Measurements from ENCODE around the gene SRGAP3.

Gene SRGAP3

DNA sequence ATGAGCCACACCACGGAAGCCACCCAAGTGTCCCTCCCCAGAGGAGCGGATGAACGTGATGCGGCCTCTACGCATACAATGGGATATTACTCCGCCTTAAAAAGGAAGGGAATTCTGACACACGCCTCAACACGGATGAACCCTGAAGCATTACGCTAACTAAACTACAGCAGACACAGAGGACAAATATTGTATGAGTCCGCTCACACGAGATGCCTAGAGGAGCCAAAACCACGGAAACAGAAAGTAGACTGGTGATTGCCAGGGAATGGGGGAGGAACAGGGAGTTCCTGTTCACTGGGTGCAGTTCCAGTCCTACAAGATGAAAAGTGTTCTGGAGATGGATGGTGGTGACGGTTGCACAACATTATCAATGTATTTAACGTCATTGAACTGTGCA is 32.7 kb downstream of the SRGAP3 start:
- TF ChIP-seq, protein P1, sequence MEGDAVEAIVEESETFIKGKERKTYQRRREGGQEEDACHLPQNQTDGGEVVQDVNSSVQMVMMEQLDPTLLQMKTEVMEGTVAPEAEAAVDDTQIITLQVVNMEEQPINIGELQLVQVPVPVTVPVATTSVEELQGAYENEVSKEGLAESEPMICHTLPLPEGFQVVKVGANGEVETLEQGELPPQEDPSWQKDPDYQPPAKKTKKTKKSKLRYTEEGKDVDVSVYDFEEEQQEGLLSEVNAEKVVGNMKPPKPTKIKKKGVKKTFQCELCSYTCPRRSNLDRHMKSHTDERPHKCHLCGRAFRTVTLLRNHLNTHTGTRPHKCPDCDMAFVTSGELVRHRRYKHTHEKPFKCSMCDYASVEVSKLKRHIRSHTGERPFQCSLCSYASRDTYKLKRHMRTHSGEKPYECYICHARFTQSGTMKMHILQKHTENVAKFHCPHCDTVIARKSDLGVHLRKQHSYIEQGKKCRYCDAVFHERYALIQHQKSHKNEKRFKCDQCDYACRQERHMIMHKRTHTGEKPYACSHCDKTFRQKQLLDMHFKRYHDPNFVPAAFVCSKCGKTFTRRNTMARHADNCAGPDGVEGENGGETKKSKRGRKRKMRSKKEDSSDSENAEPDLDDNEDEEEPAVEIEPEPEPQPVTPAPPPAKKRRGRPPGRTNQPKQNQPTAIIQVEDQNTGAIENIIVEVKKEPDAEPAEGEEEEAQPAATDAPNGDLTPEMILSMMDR (conservative IDR thresholded peaks at IDR 0.05): no peak
- H3K27ac ChIP-seq: no peak overlapping the region

DNA sequence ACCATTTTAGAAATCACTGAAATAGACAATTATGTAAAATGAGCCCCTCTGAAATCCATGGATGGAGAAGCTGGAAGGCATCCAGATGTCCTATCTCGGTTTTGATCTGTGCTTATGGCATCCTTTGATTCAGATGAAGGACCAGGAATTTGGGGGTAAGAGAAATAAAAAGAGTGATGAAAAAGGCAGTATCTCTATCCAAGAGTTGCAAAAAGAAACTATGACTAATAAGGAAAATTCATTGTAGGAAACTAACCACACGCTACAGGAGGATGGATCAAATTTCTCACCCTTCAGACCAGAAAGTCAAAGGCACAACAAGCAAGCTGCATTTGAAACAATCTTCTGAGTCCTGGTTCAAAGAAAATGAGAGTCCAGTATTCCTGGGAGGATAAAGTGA is 34.8 kb downstream of the SRGAP3 start:
- no peak overlapping the region for H3K27ac ChIP-seq
- TF ChIP-seq, protein P1 (conservative IDR thresholded peaks at IDR 0.05): no peak

DNA sequence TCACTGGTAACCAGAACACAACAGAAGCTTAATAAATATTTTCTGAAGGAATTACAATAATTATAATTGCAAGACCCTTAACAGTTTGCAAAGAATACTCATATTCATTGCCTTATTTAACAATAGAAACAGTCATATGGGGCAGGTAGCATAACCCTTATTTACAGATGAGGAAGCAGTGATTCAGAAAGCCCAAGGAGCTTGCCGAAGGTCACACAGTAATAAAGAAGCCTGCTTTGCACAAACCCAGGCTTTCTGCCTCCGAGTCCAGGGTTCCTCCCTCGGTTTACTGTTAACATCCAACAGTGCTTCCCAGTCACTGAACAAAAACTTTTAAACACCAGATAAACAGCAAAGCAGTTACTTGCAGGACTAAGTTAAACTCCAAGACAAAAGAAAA is 35.3 kb downstream of the SRGAP3 start:
- TF ChIP-seq, protein P1 (conservative IDR thresholded peaks at IDR 0.05): no peak
- no peak overlapping the region for H3K27ac ChIP-seq

DNA sequence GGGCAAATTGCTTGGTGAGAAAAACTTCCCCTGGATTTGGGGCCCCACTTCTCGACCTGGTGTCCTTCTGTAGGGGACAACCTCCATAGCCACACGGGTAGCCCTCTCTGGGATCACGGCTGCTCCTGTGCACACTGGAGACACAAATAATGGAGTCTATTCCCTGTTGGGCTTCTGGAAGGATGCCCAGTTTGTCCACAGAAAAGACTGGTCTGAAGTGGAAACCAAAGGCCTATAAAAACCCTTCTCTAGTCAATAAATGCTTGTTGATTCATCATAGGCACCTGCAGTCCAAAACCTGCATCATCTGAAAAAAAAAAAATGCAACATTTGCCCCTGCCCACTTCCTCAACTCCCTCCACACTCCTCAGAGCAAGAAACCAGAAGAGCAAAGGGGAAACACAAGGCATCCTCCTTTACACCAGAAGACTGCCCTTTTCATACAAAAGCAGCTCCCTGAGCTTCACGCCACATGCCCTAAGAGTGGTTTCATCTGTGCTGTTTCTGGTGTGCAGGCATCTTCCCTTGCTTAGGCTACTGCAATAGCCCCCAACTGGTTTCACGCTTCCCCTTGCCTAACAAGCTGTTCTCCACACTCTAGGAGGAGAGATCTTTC is 36.3 kb downstream of the SRGAP3 start:
- TF ChIP-seq, protein P1 (conservative IDR thresholded peaks at IDR 0.05): no peak
- H3K27ac ChIP-seq: peak overlapping the region; percentile 58

DNA sequence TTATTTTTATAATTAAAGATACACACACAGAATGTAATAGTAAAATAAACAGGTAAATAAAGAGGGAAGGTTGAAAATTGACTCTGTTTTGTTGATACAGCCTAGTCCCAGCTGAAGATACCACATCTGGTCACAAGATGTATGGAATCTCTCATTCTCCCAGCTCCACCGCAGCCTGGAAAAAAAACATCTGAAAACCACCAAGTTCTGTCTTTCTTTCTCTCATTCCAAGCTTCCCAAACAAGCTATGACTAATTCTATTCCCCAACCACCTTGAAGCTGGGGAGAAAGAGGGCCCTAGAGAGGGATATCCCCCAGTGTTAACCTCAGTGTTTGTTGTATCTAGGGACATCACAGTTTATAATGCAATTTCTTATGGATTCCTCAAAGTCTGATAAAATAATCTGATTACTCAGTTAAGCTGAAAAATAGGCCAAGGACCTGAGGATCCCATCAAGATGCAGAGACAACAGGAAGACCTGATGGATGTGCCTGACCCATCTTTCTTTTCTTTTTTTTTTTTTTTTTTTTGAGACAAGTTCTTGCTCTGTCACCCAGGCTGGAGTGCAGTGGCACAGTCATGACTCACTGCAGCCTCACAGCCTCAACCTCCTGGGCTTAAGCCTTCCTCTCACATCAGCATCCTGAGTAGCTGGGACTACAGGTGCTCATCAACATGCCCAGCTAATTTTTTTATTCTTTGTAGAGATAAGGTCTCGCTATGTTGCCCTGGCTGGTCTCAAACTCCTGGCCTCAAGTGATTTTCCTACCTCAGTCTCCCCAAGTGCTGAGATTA is 38.1 kb downstream of the SRGAP3 start:
- TF ChIP-seq, protein P1 (conservative IDR thresholded peaks at IDR 0.05): no peak
- no peak overlapping the region for H3K27ac ChIP-seq

DNA sequence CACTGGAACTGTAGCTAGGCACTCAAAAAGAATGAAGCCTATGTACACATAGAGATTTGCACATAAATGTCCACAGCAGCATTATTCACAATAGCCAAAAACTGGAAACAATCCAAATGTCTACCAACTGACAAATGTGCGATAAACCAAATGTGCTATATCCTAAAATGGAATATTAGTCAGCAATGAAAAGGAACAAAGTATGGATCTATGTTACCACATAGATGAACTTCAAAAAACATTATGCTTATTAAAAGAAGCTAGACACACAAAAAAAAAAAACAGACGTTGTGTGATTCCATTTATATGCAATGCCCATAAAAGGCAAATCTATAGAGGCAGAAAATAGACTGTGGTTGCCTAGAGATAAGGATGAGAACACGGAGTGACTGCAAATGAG is 39.7 kb downstream of the SRGAP3 start:
- TF ChIP-seq, protein P1 (conservative IDR thresholded peaks at IDR 0.05): no peak

DNA sequence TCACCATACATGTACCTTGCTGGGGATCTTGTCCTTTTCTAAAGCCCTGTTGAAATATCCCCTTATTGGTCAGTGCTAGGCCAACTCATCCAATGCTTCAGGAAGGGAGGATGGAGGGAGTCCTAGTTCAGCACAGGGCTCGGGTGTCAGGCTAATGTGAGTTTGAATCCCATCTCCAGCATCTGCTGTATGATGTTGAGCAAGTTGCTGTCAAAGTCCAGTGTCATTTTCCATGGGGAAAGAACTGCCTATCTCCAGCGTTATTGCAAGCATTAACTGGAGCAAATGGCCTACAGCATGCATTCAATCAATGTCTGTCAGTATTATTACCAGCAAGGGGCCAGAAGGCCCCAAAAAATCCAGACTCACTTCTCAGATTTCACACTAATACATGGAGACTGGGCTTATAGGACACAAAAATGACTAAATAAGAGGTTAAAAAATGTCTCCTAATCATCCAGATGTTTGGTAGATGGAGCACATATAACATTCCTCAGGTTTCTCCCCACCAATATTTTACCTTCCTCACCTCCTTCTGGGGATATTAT is 40.8 kb downstream of the SRGAP3 start:
- TF ChIP-seq, protein P1 (conservative IDR thresholded peaks at IDR 0.05): no peak
- H3K27ac ChIP-seq: no peak overlapping the region

More for the DNA sequence above, 39.7 kb downstream of the SRGAP3 start:
- H3K27ac ChIP-seq: no peak overlapping the region

Data from VCaP (cell line).